Progenitor cell of endocrine pancreas (in vitro differentiated cells): ENCODE results near the gene SRRM4. TPM values are rescaled to one million over a fixed set of nuclear protein-coding genes. Genes with fewer than 3 reads are reported as not detected.

ENCODE experiments used
- DNase-seq: peaks from one replicate; pipeline ENCODE4 v3.0.0; 2021; ENCODE audit warnings: low spot score; ENCODE audit not compliant: unreplicated experiment
- H3K27ac Mint-ChIP-seq: 2 replicates; pipeline ENCODE4 v1.8.0; 2021; ENCODE audit warnings: mild to moderate bottlenecking, moderate library complexity, mixed read lengths
- H3K27me3 Mint-ChIP-seq: 2 replicates; pipeline ENCODE4 v1.8.0; 2021; ENCODE audit warnings: mixed read lengths
- H3K36me3 Mint-ChIP-seq: 2 replicates; pipeline ENCODE4 v1.8.0; 2022; ENCODE audit warnings: mixed read lengths; ENCODE audit not compliant: insufficient read depth
- H3K4me1 Mint-ChIP-seq: 2 replicates; pipeline ENCODE4 v1.8.0; 2021; ENCODE audit warnings: low read depth, mixed read lengths
- H3K4me3 Mint-ChIP-seq: 2 replicates; pipeline ENCODE4 v1.8.0; 2021; ENCODE audit warnings: low read depth, mild to moderate bottlenecking, moderate library complexity, mixed read lengths
- H3K9me3 Mint-ChIP-seq: 2 replicates; pipeline ENCODE4 v1.8.0; 2021; ENCODE audit warnings: low read depth, mixed read lengths
- total RNA-seq: library from RNA; stranded (reverse); gene quantifications from 2 replicates; pipeline ENCODE4 v1.2.1, GENCODE V29; 2021
- TF ChIP-seq, protein P1 (sequence below): fragments of 200-600 bp; sonication (generic); IDR thresholded peaks from one replicate; pipeline ENCODE4 v1.5.0; 2021; ENCODE audit warnings: antibody characterized with exemption, mild to moderate bottlenecking; ENCODE audit not compliant: unreplicated experiment

SRRM4 gene
- total RNA-seq, 1 donor from 2014 or later, result 2.4 TPM

DNA sequence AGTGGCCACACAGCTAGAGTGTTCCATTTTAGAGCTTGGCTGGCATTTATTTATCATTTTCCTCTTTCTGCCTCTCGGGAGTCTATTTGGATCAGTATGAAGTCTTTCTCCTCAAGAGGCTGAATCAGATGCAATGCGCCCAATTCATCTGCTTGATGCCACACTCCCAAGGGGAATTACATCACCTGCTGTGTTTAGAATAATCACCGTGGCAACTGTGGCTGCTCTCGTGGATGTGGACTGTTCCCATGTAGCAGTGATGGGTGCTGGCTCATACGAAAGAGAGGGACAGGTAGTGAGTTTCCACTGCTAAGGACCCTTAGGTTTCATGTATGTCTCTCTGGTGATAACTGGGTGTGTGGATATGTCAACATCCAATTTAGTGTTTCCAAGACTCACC lies 70.7 kb downstream of the SRRM4 start:
- Mint-ChIP-seq H3K27me3 (peaks cover 19% of the 10 kb centered on the region), H3K9me3 (no peaks in the 10 kb centered on the region), H3K4me1 (no peaks in the 10 kb centered on the region), H3K36me3 (no peaks in the 10 kb centered on the region), H3K27ac (no peak overlapping the region), H3K4me3 (no peak overlapping the region)
- TF ChIP-seq, protein P1, sequence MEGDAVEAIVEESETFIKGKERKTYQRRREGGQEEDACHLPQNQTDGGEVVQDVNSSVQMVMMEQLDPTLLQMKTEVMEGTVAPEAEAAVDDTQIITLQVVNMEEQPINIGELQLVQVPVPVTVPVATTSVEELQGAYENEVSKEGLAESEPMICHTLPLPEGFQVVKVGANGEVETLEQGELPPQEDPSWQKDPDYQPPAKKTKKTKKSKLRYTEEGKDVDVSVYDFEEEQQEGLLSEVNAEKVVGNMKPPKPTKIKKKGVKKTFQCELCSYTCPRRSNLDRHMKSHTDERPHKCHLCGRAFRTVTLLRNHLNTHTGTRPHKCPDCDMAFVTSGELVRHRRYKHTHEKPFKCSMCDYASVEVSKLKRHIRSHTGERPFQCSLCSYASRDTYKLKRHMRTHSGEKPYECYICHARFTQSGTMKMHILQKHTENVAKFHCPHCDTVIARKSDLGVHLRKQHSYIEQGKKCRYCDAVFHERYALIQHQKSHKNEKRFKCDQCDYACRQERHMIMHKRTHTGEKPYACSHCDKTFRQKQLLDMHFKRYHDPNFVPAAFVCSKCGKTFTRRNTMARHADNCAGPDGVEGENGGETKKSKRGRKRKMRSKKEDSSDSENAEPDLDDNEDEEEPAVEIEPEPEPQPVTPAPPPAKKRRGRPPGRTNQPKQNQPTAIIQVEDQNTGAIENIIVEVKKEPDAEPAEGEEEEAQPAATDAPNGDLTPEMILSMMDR, result no peak
- DNase-seq, result no peak

DNA sequence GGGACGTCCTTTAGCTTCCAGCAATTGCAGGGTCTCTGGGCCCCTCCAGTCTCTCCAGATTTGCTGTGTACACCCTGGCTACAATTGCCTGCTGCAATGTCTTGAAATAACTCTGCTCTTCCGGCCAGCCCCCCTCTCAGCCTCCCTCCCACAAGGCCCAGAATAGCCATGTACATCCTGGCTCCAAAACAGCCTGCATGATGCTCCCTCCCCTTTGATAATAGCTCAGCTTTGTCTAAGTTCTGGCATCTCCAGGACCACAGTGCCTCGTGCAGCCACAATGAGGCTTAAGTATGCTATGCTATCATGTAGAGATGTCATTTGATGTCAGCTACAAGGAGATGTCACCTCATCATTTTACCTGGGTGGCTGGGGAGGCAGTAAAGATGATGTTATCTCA lies 74.6 kb downstream of the SRRM4 start:
- H3K27ac Mint-ChIP-seq, result no peak overlapping the region
- TF ChIP-seq, protein P1, result no peak
- no peaks in the 10 kb centered on the region for H3K9me3 Mint-ChIP-seq
- H3K36me3 Mint-ChIP-seq, result no peaks in the 10 kb centered on the region
- no peak for DNase-seq
- no peaks in the 10 kb centered on the region for H3K4me1 Mint-ChIP-seq
- H3K4me3 Mint-ChIP-seq, result no peak overlapping the region
- H3K27me3 Mint-ChIP-seq, result peaks cover 34% of the 10 kb centered on the region

DNA sequence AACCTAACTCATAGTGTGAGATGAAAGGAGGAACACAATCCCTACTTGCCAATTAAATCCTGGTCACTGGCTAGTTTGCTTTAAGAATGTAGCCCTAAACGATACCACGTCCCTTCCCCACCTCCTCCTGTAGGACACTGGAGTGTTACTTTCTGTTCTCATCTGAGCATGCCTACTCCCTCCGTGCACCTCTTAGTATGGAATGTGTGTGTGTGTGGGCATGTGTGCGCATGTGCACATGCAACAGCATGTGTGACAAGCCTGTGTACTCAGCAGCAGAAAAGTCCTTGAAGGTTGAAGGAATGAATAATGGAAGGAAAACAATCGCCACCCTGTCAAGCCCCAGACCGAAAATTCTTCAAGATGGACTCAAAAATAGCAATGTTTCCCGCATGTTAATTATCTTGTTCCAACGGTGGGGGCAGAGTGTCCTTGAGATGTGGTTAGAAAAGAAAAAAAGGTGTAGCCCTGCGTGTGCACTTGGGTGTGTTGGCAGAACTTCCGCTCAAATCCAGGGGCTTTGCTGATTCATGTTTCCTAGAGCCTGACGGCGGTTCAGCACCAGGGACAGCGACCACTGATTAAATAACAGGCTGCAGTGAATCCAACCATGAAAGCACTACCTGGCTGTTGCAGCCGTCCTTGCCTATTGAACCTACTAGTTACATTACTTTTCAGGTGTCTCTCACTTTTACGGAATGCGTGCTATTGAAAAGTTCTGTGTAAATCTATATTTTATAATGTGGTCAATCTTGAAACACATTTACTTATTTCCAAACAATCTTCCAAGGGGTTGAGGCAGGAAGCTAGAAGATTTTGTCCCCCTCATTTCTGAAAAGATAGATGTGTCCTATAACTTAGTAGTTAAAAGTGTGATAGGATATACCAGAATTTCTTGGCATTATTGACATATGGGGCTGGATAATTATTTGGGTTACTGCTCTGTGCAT lies 79.8 kb downstream of the SRRM4 start:
- peak; percentile 64 for DNase-seq
- H3K27me3 Mint-ChIP-seq, result peaks cover 28% of the 10 kb centered on the region
- H3K9me3 Mint-ChIP-seq, result no peaks in the 10 kb centered on the region
- TF ChIP-seq, protein P1, result no peak
- no peaks in the 10 kb centered on the region for H3K36me3 Mint-ChIP-seq
- H3K4me1 Mint-ChIP-seq, result peaks cover 2% of the 10 kb centered on the region
- no peak overlapping the region for H3K27ac Mint-ChIP-seq
- H3K4me3 Mint-ChIP-seq, result no peak overlapping the region

DNA sequence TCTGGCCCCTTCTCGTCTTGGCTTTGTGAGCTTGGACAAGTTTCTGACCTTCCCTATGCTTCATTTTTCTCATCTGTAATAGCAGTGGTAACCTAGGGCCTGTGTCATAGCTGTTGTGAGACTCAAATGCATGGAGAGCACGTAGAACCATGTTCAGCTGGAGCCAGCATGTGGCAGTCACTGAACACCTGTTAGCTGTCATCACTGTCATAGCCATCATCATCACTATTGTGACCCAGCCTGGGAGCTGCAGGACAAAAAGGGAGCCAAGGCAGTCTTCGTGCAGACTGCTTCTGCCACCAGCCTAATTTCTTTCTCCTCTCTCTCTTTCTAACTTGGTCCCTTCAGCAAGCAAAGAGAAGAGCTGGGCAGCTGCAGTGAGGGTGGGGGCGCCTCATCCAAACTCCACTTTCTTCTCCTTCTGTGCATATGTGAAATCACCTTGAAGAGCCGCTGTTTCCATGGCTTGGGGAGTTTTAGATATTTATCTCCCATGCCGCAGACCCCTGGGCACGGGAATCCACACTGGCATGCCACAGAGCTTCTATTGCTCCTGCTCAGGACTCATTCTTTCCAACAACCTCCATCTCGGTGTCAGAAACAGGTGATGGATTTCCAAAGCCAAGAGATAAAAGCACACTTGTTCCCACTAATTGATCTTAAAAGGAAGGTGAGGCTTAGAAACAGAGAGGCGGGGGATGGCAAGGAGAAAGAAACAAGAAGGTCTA lies 87.0 kb downstream of the SRRM4 start:
- no peak overlapping the region for H3K4me3 Mint-ChIP-seq
- peaks cover 21% of the 10 kb centered on the region for H3K4me1 Mint-ChIP-seq
- no peak for DNase-seq
- H3K9me3 Mint-ChIP-seq, result no peaks in the 10 kb centered on the region
- peaks cover 39% of the 10 kb centered on the region for H3K27me3 Mint-ChIP-seq
- H3K27ac Mint-ChIP-seq, result no peak overlapping the region
- TF ChIP-seq, protein P1, result no peak
- no peaks in the 10 kb centered on the region for H3K36me3 Mint-ChIP-seq

DNA sequence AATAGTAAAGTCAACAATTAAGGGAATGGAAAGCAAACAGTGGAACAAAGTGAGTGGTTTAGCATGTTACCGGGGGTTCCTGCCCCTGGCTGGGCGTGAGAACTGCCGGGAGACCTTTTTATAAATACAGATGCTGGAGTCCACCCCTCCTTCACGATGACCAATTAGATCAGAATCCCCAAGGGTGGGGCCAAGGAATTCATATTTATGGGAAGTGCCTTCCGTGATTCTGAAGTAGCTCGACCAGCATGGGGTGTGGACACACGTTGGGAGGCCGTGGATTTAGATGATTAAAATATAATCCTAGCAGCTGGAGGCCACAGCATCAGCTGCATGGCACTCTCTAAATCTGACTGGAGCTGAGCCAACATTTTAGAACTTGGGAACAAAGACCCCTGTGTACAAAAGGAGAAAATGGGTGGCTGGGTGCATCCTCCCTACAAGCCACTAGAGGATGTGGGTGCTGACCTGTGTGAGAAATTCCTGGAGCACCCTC lies 87.9 kb downstream of the SRRM4 start:
- Mint-ChIP-seq H3K27me3 (peaks cover 39% of the 10 kb centered on the region), H3K9me3 (no peaks in the 10 kb centered on the region), H3K36me3 (no peaks in the 10 kb centered on the region), H3K27ac (no peak overlapping the region), H3K4me1 (peaks cover 21% of the 10 kb centered on the region), H3K4me3 (no peak overlapping the region)
- TF ChIP-seq, protein P1, result no peak
- no peak for DNase-seq
